ENCODE data around the gene UST. TPM values are rescaled to one million over a fixed set of nuclear protein-coding genes. Genes with fewer than 3 reads are reported as not detected.

The UST gene
- total and polyA plus RNA-seq, 4 donors = 0.24 to 2.7 (median 0.87) TPM

GRCh38 chr6:148775161-148775560 lies 28.3 kb downstream of the UST start:
- Histone ChIP-seq H3K36me3 (ENCODE audit: control insufficient read depth in 4 of 4, insufficient read depth in 3 of 4, low read depth in 1 of 4, low read length in 3 of 4) (no peaks in the 10 kb centered on the region), H3K27me3 (ENCODE audit: control insufficient read depth in 4 of 4, insufficient read depth in 4 of 4, low read length in 3 of 4) (no peaks in the 10 kb centered on the region), H3K9me3 (ENCODE audit: control insufficient read depth in 4 of 4, low read length in 3 of 4) (no peaks in the 10 kb centered on the region), H3K4me3 (ENCODE audit: low read depth in 1 of 3, low read length in 3 of 3) (no peak overlapping the region), H3K4me1 (ENCODE audit: control insufficient read depth in 4 of 4, insufficient read depth in 4 of 4, low read length in 3 of 4) (no peaks in the 10 kb centered on the region), H3K9ac (ENCODE audit: low read depth in 1 of 2, low read length in 2 of 2) (no peak overlapping the region), H3K27ac (ENCODE audit: low read depth in 1 of 2, low read length in 2 of 2) (no peak overlapping the region)
- 81% methylated on average over 6 of the region's 6 CpGs for WGBS
- TF ChIP-seq SP1 (IDR thresholded peaks at IDR 0.05) (no peak), CTCF (IDR thresholded peaks at IDR 0.05; ENCODE audit: low read depth, low read length, missing input control) (no peak), RAD21 (IDR thresholded peaks at IDR 0.05) (no peak), HNF4G (IDR thresholded peaks at IDR 0.05) (no peak), JUND (IDR thresholded peaks at IDR 0.05) (no peak), EGR1 (IDR thresholded peaks at IDR 0.05; ENCODE audit: low read depth in 2 of 2) (no peak), YY1 (IDR thresholded peaks at IDR 0.05) (no peak), MAX (IDR thresholded peaks at IDR 0.05) (no peak), HNF4A (conservative IDR thresholded peaks at IDR 0.05) (no peak), FOXA1 (IDR thresholded peaks at IDR 0.05) (no peak), NR2F2 (IDR thresholded peaks at IDR 0.05) (no peak), RXRA (IDR thresholded peaks at IDR 0.05) (no peak), ATF3 (IDR thresholded peaks at IDR 0.05) (no peak)
- DNase-seq (ENCODE audit: low spot score) = no peak

GRCh38 chr6:148776321-148777308 lies 29.8 kb downstream of the UST start:
- no peak overlapping the region for H3K9ac ChIP-seq (ENCODE audit: low read depth in 1 of 2, low read length in 2 of 2)
- H3K9me3 ChIP-seq (ENCODE audit: control insufficient read depth in 4 of 4, low read length in 3 of 4) = no peaks in the 10 kb centered on the region
- H3K27ac ChIP-seq (ENCODE audit: low read depth in 1 of 2, low read length in 2 of 2) = no peak overlapping the region
- TF ChIP-seq FOXA2 (IDR thresholded peaks at IDR 0.05) (no peak), ZBTB33 (IDR thresholded peaks at IDR 0.05) (no peak), CTCF (IDR thresholded peaks at IDR 0.05; ENCODE audit: low read depth, low read length, missing input control) (no peak), RAD21 (IDR thresholded peaks at IDR 0.05) (no peak), ATF3 (IDR thresholded peaks at IDR 0.05) (no peak), FOXA1 (IDR thresholded peaks at IDR 0.05) (no peak), HNF4A (conservative IDR thresholded peaks at IDR 0.05) (no peak), REST (IDR thresholded peaks at IDR 0.05) (no peak), NR2F2 (IDR thresholded peaks at IDR 0.05) (no peak), GABPA (IDR thresholded peaks at IDR 0.05 in 1 of 2, conservative IDR thresholded peaks at IDR 0.05 in 1 of 2) (no peak), RXRA (IDR thresholded peaks at IDR 0.05) (no peak), TAF1 (conservative IDR thresholded peaks at IDR 0.05) (no peak), SP1 (IDR thresholded peaks at IDR 0.05) (no peak), HNF4G (IDR thresholded peaks at IDR 0.05) (no peak), MAX (IDR thresholded peaks at IDR 0.05) (no peak)
- WGBS = 77% methylated on average over 15 of the region's 15 CpGs
- H3K27me3 ChIP-seq (ENCODE audit: control insufficient read depth in 4 of 4, insufficient read depth in 4 of 4, low read length in 3 of 4) = no peaks in the 10 kb centered on the region
- DNase-seq (ENCODE audit: low spot score) = no peak
- no peaks in the 10 kb centered on the region for H3K36me3 ChIP-seq (ENCODE audit: control insufficient read depth in 4 of 4, insufficient read depth in 3 of 4, low read depth in 1 of 4, low read length in 3 of 4)
- no peak overlapping the region for H3K4me3 ChIP-seq (ENCODE audit: low read depth in 1 of 3, low read length in 3 of 3)
- no peaks in the 10 kb centered on the region for H3K4me1 ChIP-seq (ENCODE audit: control insufficient read depth in 4 of 4, insufficient read depth in 4 of 4, low read length in 3 of 4)
